Central memory CD8-positive, alpha-beta T cell (primary cell): ENCODE results near the gene ALG1.
"Not testable (repeated sequence)": the region's sequence is repeated elsewhere in the genome, so short reads cannot be mapped to it uniquely, and the experiment has no call there.

Source experiments
- ATAC-seq: fragments of 150-1000 bp; cut with Tn5 transposase; replicated peaks from 2 replicates; pipeline ENCODE4 v1.10.0; 2022; ENCODE audit warnings: mild to moderate bottlenecking, moderate FRiP score, moderate number of reproducible peaks; ENCODE audit not compliant: poor library complexity, severe bottlenecking; ENCODE audit errors: extremely low read depth
- DNase-seq, 2 donors: peaks; one replicate each; pipeline ENCODE4 v3.0.0; 2021; ENCODE audit warnings: low spot score in 2 of 2
- H3K27ac Mint-ChIP-seq: one replicate; pipeline ENCODE4 v1.8.0; 2022; ENCODE audit warnings: low read depth, mild to moderate bottlenecking, moderate library complexity, mixed read lengths
- H3K27me3 Mint-ChIP-seq: one replicate; pipeline ENCODE4 v1.8.0; 2022; ENCODE audit warnings: mixed read lengths
- H3K36me3 Mint-ChIP-seq: one replicate; pipeline ENCODE4 v1.8.0; 2022; ENCODE audit warnings: mild to moderate bottlenecking, moderate library complexity, mixed read lengths; ENCODE audit not compliant: insufficient read depth
- H3K4me1 Mint-ChIP-seq: one replicate; pipeline ENCODE4 v1.8.0; 2022; ENCODE audit warnings: mixed read lengths
- H3K4me3 Mint-ChIP-seq: one replicate; pipeline ENCODE4 v1.8.0; 2022; ENCODE audit warnings: mild to moderate bottlenecking, moderate library complexity, mixed read lengths
- H3K9me3 Mint-ChIP-seq: one replicate; pipeline ENCODE4 v1.8.0; 2022; ENCODE audit warnings: mixed read lengths

Gene ALG1

GRCh38 chr16:5084099-5084731 lies 12.6 kb downstream of the ALG1 start:
- not testable (repeated sequence) for H3K4me1 Mint-ChIP-seq, H3K27ac Mint-ChIP-seq, ATAC-seq, H3K27me3 Mint-ChIP-seq, DNase-seq, H3K9me3 Mint-ChIP-seq, H3K4me3 Mint-ChIP-seq
- peaks cover 34% of the 10 kb centered on the region for H3K36me3 Mint-ChIP-seq

GRCh38 chr16:5084802-5085201 lies 13.2 kb downstream of the ALG1 start:
- H3K4me1 Mint-ChIP-seq, H3K4me3 Mint-ChIP-seq, H3K27ac Mint-ChIP-seq, ATAC-seq, H3K9me3 Mint-ChIP-seq, H3K27me3 Mint-ChIP-seq: not testable (repeated sequence)
- H3K36me3 Mint-ChIP-seq = peaks cover 29% of the 10 kb centered on the region
- peak; percentile 31 to 34 for DNase-seq

GRCh38 chr16:5085716-5086115 lies 14.1 kb downstream of the ALG1 start:
- not testable (repeated sequence) for H3K4me3 Mint-ChIP-seq, ATAC-seq, DNase-seq, H3K9me3 Mint-ChIP-seq, H3K4me1 Mint-ChIP-seq, H3K27ac Mint-ChIP-seq, H3K27me3 Mint-ChIP-seq
- H3K36me3 Mint-ChIP-seq = peaks cover 28% of the 10 kb centered on the region

GRCh38 chr16:5088086-5088790 lies 16.6 kb downstream of the ALG1 start:
- peaks cover 12% of the 10 kb centered on the region for H3K4me1 Mint-ChIP-seq
- not testable (repeated sequence) for H3K27ac Mint-ChIP-seq, DNase-seq, H3K4me3 Mint-ChIP-seq, H3K9me3 Mint-ChIP-seq, ATAC-seq, H3K27me3 Mint-ChIP-seq
- peaks cover 20% of the 10 kb centered on the region for H3K36me3 Mint-ChIP-seq

GRCh38 chr16:5088936-5089335 lies 17.3 kb downstream of the ALG1 start:
- DNase-seq, H3K4me3 Mint-ChIP-seq, H3K9me3 Mint-ChIP-seq, H3K27me3 Mint-ChIP-seq, H3K27ac Mint-ChIP-seq, ATAC-seq: not testable (repeated sequence)
- H3K4me1 Mint-ChIP-seq = peaks cover 12% of the 10 kb centered on the region
- H3K36me3 Mint-ChIP-seq = peaks cover 16% of the 10 kb centered on the region

- DNase-seq, H3K27ac Mint-ChIP-seq, ATAC-seq, H3K27me3 Mint-ChIP-seq, H3K9me3 Mint-ChIP-seq, H3K4me3 Mint-ChIP-seq, H3K36me3 Mint-ChIP-seq, H3K4me1 Mint-ChIP-seq: not testable (repeated sequence)
Observed at GRCh38 chr16:5089911-5090555, 18.4 kb downstream of the ALG1 start.

- DNase-seq, H3K9me3 Mint-ChIP-seq, H3K4me3 Mint-ChIP-seq, H3K27ac Mint-ChIP-seq, H3K27me3 Mint-ChIP-seq, H3K36me3 Mint-ChIP-seq, ATAC-seq, H3K4me1 Mint-ChIP-seq: not testable (repeated sequence)
Observed at GRCh38 chr16:5090592-5090991, 18.9 kb downstream of the ALG1 start.

GRCh38 chr16:5093081-5093480 lies 21.4 kb downstream of the ALG1 start:
- H3K27me3 Mint-ChIP-seq, DNase-seq, H3K27ac Mint-ChIP-seq, ATAC-seq, H3K9me3 Mint-ChIP-seq, H3K4me3 Mint-ChIP-seq: not testable (repeated sequence)
- Mint-ChIP-seq H3K4me1 (peaks cover 20% of the 10 kb centered on the region), H3K36me3 (peaks cover 11% of the 10 kb centered on the region)

- peaks cover 12% of the 10 kb centered on the region for H3K36me3 Mint-ChIP-seq
- ATAC-seq, H3K27me3 Mint-ChIP-seq, H3K27ac Mint-ChIP-seq, H3K9me3 Mint-ChIP-seq, DNase-seq, H3K4me3 Mint-ChIP-seq: not testable (repeated sequence)
- H3K4me1 Mint-ChIP-seq = peaks cover 20% of the 10 kb centered on the region
Observed at GRCh38 chr16:5093746-5094145, 22.1 kb downstream of the ALG1 start.

- DNase-seq, H3K27ac Mint-ChIP-seq, H3K27me3 Mint-ChIP-seq, ATAC-seq, H3K4me3 Mint-ChIP-seq, H3K9me3 Mint-ChIP-seq: not testable (repeated sequence)
- Mint-ChIP-seq H3K4me1 (peaks cover 20% of the 10 kb centered on the region), H3K36me3 (peaks cover 12% of the 10 kb centered on the region)
Observed at GRCh38 chr16:5095145-5095830, 23.6 kb downstream of the ALG1 start.

- not testable (repeated sequence) for DNase-seq
- peaks cover 12% of the 10 kb centered on the region for H3K36me3 Mint-ChIP-seq
Observed at GRCh38 chr16:5096437-5097060, 24.9 kb downstream of the ALG1 start.

GRCh38 chr16:5097061-5097469 lies 25.4 kb downstream of the ALG1 start:
- not testable (repeated sequence) for H3K9me3 Mint-ChIP-seq, ATAC-seq, H3K27me3 Mint-ChIP-seq
- peak in 1 of 2 donors; percentile 21 for DNase-seq
- Mint-ChIP-seq H3K4me1 (peaks cover 18% of the 10 kb centered on the region), H3K4me3 (peak overlapping the region; percentile 88), H3K27ac (peak overlapping the region; percentile 84), H3K36me3 (peaks cover 12% of the 10 kb centered on the region)

More at GRCh38 chr16:5096437-5097060, 24.9 kb downstream of the ALG1 start:
- H3K9me3 Mint-ChIP-seq, ATAC-seq, H3K27me3 Mint-ChIP-seq: not testable (repeated sequence)
- peaks cover 20% of the 10 kb centered on the region for H3K4me1 Mint-ChIP-seq
- peak overlapping the region; percentile 84 for H3K27ac Mint-ChIP-seq
- peak overlapping the region; percentile 88 for H3K4me3 Mint-ChIP-seq
